Activated T-cell treated with anti-CD3 and anti-CD28 coated beads, Interleukin-2, amount 50 U/mL, for 72 hours (primary cell): ENCODE measurements around the gene POLA2. TPM values are rescaled to one million over a fixed set of nuclear protein-coding genes. Genes with fewer than 3 reads are reported as not detected.

Experiments used
- ATAC-seq, 2 donors: fragments of 150-1000 bp; cut with Tn5 transposase; replicated peaks in 1 of 2; 2 replicates each; pipeline ENCODE4 v1.10.0; 2021; ENCODE audit warnings: moderate library complexity in 2 of 2, mild to moderate bottlenecking in 1 of 2
- DNase-seq, 2 donors: peaks; one replicate each; pipeline ENCODE4 v3.0.0; 2021 to 2022; ENCODE audit warnings: mixed read lengths in 1 of 2
- H3K27ac Mint-ChIP-seq: one replicate; pipeline ENCODE4 v1.8.0; 2022; ENCODE audit warnings: mild to moderate bottlenecking, moderate library complexity, mixed read lengths
- H3K27me3 Mint-ChIP-seq: one replicate; pipeline ENCODE4 v1.8.0; 2022; ENCODE audit warnings: low read depth, mixed read lengths
- H3K36me3 Mint-ChIP-seq, 2 donors: one replicate each; pipeline ENCODE4 v1.8.0; 2022; ENCODE audit warnings: mixed read lengths in 2 of 2, mild to moderate bottlenecking in 1 of 2; ENCODE audit not compliant: insufficient read depth in 2 of 2
- H3K4me1 Mint-ChIP-seq: one replicate; pipeline ENCODE4 v1.8.0; 2022; ENCODE audit warnings: low read depth, mixed read lengths
- H3K4me3 Mint-ChIP-seq, 2 donors: one replicate each; pipeline ENCODE4 v1.8.0; 2022; ENCODE audit warnings: mild to moderate bottlenecking in 2 of 2, mixed read lengths in 2 of 2, moderate library complexity in 2 of 2
- H3K9me3 Mint-ChIP-seq, 2 donors: one replicate each; pipeline ENCODE4 v1.8.0; 2022; ENCODE audit warnings: mixed read lengths in 2 of 2
- total RNA-seq, 2 donors: library from RNA; stranded (reverse); gene quantifications; one replicate each; pipeline ENCODE4 v1.2.3, GENCODE V29; 2022

The POLA2 gene
- 10 to 100 TPM; 54.2 to 67.0 TPM for total RNA-seq

GRCh38 chr11:65261591-65262380 is at the start of gene POLA2:
TSS of gene POLA2 (plus strand) at chr11:65261962. CDS start at chr11:65262293, 331 bp downstream.
- Mint-ChIP-seq H3K9me3 (no peaks in the 10 kb centered on the region), H3K36me3 (peaks cover 7 to 26% of the 10 kb centered on the region in 2 donors), H3K4me1 (peaks cover 54% of the 10 kb centered on the region), H3K27ac (peak within 1 kb of the TSS; percentile 96), H3K27me3 (no peaks in the 10 kb centered on the region), H3K4me3 (peak within 1 kb of the TSS; percentile 79 to 96)
- DNase-seq, result peak; percentile 96 to 98
- ATAC-seq, result peak; percentile 93 to 94

GRCh38 chr11:65212226-65212801 is 49.4 kb upstream of the POLA2 start:
- no peak for DNase-seq
- Mint-ChIP-seq H3K9me3 (peaks cover 2 to 3% of the 10 kb centered on the region in 2 donors), H3K4me3 (no peak overlapping the region), H3K27ac (no peak overlapping the region), H3K36me3 (peaks cover 2 to 3% of the 10 kb centered on the region in 2 donors), H3K27me3 (no peaks in the 10 kb centered on the region), H3K4me1 (peaks cover 13% of the 10 kb centered on the region)
- ATAC-seq, result no peak

- Mint-ChIP-seq H3K4me1 (peaks cover 13% of the 10 kb centered on the region), H3K27ac (peak overlapping the region; percentile 36), H3K9me3 (peaks cover 2 to 3% of the 10 kb centered on the region in 2 donors), H3K4me3 (peak overlapping the region in 1 of 2 donors; percentile 36), H3K36me3 (peaks cover 2 to 3% of the 10 kb centered on the region in 2 donors), H3K27me3 (no peaks in the 10 kb centered on the region)
- DNase-seq, result peak; percentile 20 to 44
- peak; percentile 16 to 50 for ATAC-seq
Measured at GRCh38 chr11:65213322-65214211, 48.2 kb upstream of the POLA2 start.

- no peak for ATAC-seq
- H3K4me3 Mint-ChIP-seq, result peak overlapping the region in 1 of 2 donors; percentile 13
- H3K27me3 Mint-ChIP-seq, result no peaks in the 10 kb centered on the region
- peaks cover 0 to 3% of the 10 kb centered on the region in 2 donors for H3K36me3 Mint-ChIP-seq
- H3K4me1 Mint-ChIP-seq, result peaks cover 13% of the 10 kb centered on the region
- H3K27ac Mint-ChIP-seq, result peak overlapping the region; percentile 8
- peaks cover 2 to 3% of the 10 kb centered on the region in 2 donors for H3K9me3 Mint-ChIP-seq
- no peak for DNase-seq
Measured at GRCh38 chr11:65214212-65214845, 47.4 kb upstream of the POLA2 start.

GRCh38 chr11:65215441-65216076 is 46.2 kb upstream of the POLA2 start:
- Mint-ChIP-seq H3K4me1 (peaks cover 19% of the 10 kb centered on the region), H3K36me3 (peaks cover 0 to 3% of the 10 kb centered on the region in 2 donors), H3K27ac (peak overlapping the region; percentile 93), H3K9me3 (peaks cover 2 to 3% of the 10 kb centered on the region in 2 donors), H3K4me3 (peak overlapping the region in 1 of 2 donors; percentile 33), H3K27me3 (no peaks in the 10 kb centered on the region)
- ATAC-seq, result peak; percentile 56 to 66
- DNase-seq, result peak; percentile 23 to 56

- ATAC-seq, result peak; percentile 7 to 23
- Mint-ChIP-seq H3K9me3 (peaks cover 2 to 3% of the 10 kb centered on the region in 2 donors), H3K27me3 (no peaks in the 10 kb centered on the region), H3K4me1 (peaks cover 22% of the 10 kb centered on the region), H3K4me3 (no peak overlapping the region), H3K27ac (peak overlapping the region; percentile 79), H3K36me3 (peaks cover 0 to 3% of the 10 kb centered on the region in 2 donors)
- DNase-seq, result no peak
Measured at GRCh38 chr11:65216830-65217229, 44.9 kb upstream of the POLA2 start.

- H3K9me3 Mint-ChIP-seq, result peaks cover 2 to 3% of the 10 kb centered on the region in 2 donors
- peak overlapping the region; percentile 39 for H3K27ac Mint-ChIP-seq
- H3K4me3 Mint-ChIP-seq, result no peak overlapping the region
- ATAC-seq, result no peak
- H3K27me3 Mint-ChIP-seq, result no peaks in the 10 kb centered on the region
- DNase-seq, result no peak
- H3K4me1 Mint-ChIP-seq, result peaks cover 22% of the 10 kb centered on the region
- peaks cover 0 to 3% of the 10 kb centered on the region in 2 donors for H3K36me3 Mint-ChIP-seq
Measured at GRCh38 chr11:65217441-65218423, 44.0 kb upstream of the POLA2 start.

- H3K27ac Mint-ChIP-seq, result no peak overlapping the region
- ATAC-seq (no peak), DNase-seq (no peak)
- peaks cover 0 to 3% of the 10 kb centered on the region in 2 donors for H3K36me3 Mint-ChIP-seq
- peaks cover 2 to 3% of the 10 kb centered on the region in 2 donors for H3K9me3 Mint-ChIP-seq
- peaks cover 5% of the 10 kb centered on the region for H3K27me3 Mint-ChIP-seq
- peaks cover 19% of the 10 kb centered on the region for H3K4me1 Mint-ChIP-seq
- no peak overlapping the region for H3K4me3 Mint-ChIP-seq
Measured at GRCh38 chr11:65218446-65218845, 43.3 kb upstream of the POLA2 start.

GRCh38 chr11:65219930-65220213 is 41.9 kb upstream of the POLA2 start:
- DNase-seq (no peak), ATAC-seq (no peak)
- Mint-ChIP-seq H3K27ac (no peak overlapping the region), H3K27me3 (peaks cover 9% of the 10 kb centered on the region), H3K4me3 (no peak overlapping the region), H3K36me3 (peaks cover 0 to 3% of the 10 kb centered on the region in 2 donors), H3K9me3 (peaks cover 2 to 3% of the 10 kb centered on the region in 2 donors), H3K4me1 (peaks cover 20% of the 10 kb centered on the region)

- DNase-seq, result no peak
- Mint-ChIP-seq H3K4me3 (no peak overlapping the region), H3K27ac (no peak overlapping the region), H3K36me3 (no peaks in the 10 kb centered on the region), H3K27me3 (peaks cover 14% of the 10 kb centered on the region), H3K4me1 (peaks cover 25% of the 10 kb centered on the region), H3K9me3 (no peaks in the 10 kb centered on the region)
- ATAC-seq, result no peak
Measured at GRCh38 chr11:65221026-65221425, 40.7 kb upstream of the POLA2 start.

GRCh38 chr11:65223011-65223410 is 38.8 kb upstream of the POLA2 start:
- Mint-ChIP-seq H3K27ac (no peak overlapping the region), H3K27me3 (peaks cover 28% of the 10 kb centered on the region), H3K9me3 (no peaks in the 10 kb centered on the region), H3K36me3 (no peaks in the 10 kb centered on the region), H3K4me3 (no peak overlapping the region), H3K4me1 (peaks cover 27% of the 10 kb centered on the region)
- DNase-seq, result no peak
- ATAC-seq, result no peak
